ENCODE results near the gene FAM13A.

The FAM13A gene

GRCh38 chr4:88804234-88804633 lies 252.8 kb downstream of the FAM13A start:
- no peak for DNase-seq

GRCh38 chr4:88803600-88804096 lies 253.3 kb downstream of the FAM13A start:
- no peak for DNase-seq

- no peak for DNase-seq
Observed at GRCh38 chr4:88802585-88803286, 254.2 kb downstream of the FAM13A start.

DNA sequence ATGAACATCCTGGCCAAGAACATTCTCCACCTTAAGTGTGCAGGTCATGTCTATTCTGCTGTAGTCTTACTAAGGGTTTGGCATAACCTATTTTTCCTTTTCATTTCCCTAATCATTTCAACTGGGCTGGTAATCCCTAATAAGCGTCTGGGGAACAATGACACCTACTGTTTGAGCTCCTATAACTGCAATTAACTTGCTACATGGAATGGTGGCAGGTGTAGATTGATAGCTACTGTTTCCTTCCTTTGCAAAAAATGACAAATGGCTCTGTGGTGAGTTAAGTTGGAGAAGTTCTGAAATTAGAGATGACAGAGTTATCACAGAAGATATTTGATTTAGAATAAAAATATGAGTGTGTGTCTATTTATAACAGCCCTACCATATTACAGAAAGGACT lies 254.8 kb downstream of the FAM13A start:
- no peak for DNase-seq

- DNase-seq, result no peak
Observed at GRCh38 chr4:88799900-88800299, 257.1 kb downstream of the FAM13A start.

- no peak for DNase-seq
Observed at GRCh38 chr4:88797725-88798124, 259.3 kb downstream of the FAM13A start.

DNA sequence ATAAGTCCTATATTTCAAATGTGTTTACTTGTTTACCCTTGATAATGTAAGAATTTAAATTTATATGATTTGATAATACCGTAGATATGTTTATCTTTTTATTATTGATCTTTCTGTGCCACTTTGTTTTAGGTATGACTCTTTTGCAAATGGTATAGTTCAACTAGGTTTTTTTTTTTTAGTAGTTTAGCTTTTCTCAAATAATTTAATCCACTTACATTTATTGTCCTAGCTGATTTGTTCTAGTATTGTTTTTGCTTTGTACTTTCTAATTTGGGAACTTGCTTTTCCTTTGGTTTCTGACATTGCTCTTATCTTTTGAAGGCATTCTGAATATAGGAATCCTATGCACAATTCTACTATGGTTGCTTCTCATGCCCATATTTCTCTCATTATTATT lies 260.4 kb downstream of the FAM13A start:
- DNase-seq, result no peak

DNA sequence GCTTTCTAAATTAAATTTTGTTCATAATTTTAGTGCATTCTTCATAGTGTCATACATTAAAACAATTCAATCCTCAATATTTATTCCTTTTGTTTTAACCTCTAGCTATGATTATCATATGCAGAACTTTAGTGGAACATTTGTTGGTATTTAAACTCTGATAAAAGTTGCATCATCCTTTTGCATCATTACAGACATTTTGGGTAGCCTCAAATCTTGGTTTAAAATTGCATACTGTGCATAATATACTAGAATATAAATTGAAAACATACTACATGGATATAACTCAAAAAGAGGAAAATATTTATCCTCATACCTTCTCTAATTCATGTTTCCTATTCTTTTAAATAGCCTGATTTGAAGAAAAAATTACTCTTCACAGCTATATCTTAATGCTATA lies 262.0 kb downstream of the FAM13A start:
- no peak for DNase-seq

DNA sequence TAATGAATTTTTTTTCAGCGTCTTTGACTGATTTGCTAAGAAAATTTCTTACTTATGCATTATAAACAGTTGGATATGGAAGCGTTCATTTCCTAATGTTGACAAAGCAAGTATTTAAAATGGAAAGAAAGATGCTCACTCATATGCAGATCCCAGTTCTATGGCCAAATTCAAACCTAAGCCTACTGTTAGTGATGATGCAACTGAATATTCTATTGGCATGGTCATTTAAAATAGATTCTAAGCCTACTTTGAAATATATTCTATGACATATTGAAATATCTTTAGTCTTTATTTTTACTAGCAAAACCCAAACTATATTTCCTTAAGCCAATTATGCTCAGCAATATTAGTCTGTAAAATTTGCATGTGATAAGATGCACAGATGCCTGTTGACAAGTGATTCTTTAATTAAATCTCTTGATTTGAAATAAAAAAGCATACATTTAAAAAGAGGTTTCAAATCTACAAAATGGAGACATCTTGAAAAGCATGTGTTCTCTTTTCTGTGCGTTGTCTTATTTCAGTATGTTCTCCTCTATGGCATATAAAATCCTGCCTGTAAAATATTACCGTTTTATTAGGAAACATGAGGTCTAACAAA lies 262.8 kb downstream of the FAM13A start:
- DNase-seq, result no peak

GRCh38 chr4:88793475-88793874 lies 263.5 kb downstream of the FAM13A start:
- no peak for DNase-seq

DNA sequence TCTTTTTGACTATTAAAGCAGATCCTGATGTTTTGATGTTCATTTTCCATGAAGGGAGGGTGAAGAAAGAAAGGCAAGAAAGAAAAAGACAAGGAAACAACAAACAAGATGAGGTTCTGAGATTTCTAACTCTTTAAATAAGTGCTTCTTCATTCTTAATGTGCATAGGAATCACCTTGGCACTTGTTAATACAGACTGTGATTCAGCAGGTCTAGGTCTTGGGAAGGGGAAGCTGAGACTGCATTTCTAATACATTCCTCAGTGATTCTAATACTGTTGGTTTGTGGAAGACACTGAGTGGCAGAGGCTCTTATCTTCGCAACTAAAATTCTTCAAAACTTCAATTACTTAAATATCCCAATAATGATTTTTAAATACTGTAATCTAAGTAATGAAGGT lies 264.2 kb downstream of the FAM13A start:
- no peak for DNase-seq

DNA sequence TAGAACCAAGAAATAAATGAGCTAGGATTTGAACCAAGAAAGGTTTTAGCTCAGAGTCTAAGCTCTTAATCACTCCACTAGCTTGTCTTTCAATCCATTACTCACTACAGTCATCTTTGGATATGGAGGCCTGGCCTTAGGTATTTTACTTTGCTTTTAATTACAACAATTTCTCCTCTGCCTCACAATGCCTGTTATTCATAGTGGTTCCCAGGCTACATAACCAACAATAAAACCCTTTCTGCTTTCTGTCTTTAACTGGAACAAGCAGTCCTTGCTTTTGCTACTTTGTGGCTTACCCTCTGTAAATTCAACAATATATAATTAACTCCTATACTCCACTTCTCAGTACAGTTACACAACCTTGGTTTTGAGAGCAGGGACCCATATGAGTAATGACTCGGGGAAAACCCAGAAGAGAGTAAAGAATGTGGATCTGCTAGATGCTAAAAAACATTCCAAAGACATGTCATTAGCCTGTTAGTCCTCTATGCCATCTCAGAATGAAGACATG lies 264.7 kb downstream of the FAM13A start:
- DNase-seq, result no peak

GRCh38 chr4:88791274-88791673 lies 265.7 kb downstream of the FAM13A start:
- no peak for DNase-seq

GRCh38 chr4:88788895-88789294 lies 268.1 kb downstream of the FAM13A start:
- DNase-seq, result no peak

GRCh38 chr4:88788424-88788823 lies 268.6 kb downstream of the FAM13A start:
- DNase-seq, result no peak

- no peak for DNase-seq
Observed at GRCh38 chr4:88786011-88786410, 271.0 kb downstream of the FAM13A start.

GRCh38 chr4:88780389-88780788 lies 276.6 kb downstream of the FAM13A start:
- no peak for DNase-seq

DNA sequence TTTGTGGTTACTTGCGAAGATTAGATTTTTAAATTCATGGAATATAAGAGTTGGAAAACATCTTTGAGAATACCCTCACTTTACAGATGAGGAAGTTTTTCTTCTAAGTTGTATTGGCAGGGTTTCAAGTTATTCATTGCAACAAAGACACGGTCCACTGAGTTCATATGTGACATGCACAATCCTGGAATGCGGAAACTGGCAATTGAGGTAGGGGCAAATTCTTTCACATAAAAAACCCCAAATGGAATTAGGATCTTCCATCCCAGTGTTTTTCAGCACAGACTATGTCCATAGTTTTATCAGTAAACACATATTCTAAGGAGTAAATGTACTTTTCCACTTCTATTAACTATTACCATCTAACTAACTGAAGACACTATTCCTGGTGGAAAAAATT lies 277.6 kb downstream of the FAM13A start:
- DNase-seq, result no peak

- DNase-seq, result no peak
Observed at GRCh38 chr4:88775529-88775928, 281.5 kb downstream of the FAM13A start.

DNA sequence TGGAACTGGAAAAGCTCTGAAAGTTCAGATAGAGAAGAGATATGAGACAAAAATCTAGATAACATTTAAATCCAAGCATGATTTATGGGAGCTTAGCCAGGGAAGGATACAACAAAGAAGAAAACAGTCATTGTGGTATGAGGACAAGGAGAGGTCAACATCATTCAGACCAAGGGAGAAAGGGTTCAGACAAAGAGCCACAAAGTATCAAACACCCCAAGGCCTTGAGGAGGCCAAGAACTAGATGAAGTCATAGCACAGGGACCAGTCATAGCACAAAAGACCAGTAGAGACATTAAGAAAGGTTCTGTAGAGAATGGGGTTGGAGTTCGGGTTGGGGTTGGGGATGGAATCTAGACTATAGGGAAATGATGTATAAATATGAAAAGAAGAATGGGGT lies 282.0 kb downstream of the FAM13A start:
- no peak for DNase-seq

GRCh38 chr4:88771883-88772450 lies 285.0 kb downstream of the FAM13A start:
- DNase-seq, result no peak

- DNase-seq, result no peak
Observed at GRCh38 chr4:88765729-88766128, 291.3 kb downstream of the FAM13A start.

DNA sequence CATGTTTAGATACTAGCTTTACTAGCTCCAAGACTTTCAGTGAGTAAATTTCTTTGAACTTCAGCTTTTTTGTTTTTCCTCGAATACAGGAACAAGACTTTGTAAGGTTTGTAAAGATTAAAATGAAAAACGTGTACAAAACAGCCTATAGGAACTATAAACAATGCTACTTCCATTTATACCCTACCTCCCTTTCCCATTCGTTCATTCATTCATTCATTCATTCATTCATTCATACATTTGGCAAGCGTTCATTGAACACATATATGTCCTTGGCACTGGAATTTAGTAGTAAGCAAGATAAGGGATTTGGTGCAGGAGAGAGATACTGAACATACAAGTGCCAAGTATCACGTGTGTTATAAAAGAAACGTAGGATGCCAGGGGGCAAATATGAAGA lies 293.9 kb downstream of the FAM13A start:
- DNase-seq, result no peak

DNA sequence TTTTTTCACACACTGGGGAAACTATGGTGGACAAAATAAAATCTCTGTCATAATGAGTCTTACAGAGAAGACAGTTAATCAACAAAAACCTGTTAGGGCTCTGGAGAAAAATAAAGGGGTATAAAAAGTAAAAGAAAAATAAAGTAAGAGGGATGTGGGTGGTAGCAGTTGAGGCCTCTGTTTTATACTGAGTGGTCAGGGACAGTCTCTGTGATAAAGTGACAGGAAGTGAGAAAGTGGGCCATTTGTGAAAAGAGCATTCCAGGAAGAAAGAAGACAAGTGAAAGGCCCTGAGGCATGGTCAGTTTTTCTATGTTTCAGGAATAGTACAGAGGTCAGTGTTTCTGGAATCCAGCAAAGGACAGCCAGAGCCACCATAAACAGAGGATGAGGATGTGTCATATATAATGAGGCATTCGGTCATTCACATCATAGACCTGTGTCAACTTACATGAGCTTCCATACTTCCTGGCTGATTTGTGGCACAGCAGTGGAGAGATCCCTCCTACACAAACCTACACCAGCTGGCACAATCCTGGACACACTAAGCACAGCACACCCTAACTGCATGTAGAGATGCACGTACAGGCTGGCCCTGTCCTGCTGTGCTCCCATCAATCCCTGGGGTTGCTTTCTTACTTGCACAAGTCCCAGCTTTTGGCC lies 295.0 kb downstream of the FAM13A start:
- DNase-seq, result no peak
